Fibroblast of skin of left biceps (primary cell): ENCODE results near the gene GLRX3.
A peak's percentile ranks its signal among the peaks of the same experiment; 100 is the strongest.
"Not testable (repeated sequence)": the region's sequence is repeated elsewhere in the genome, so short reads cannot be mapped to it uniquely, and the experiment has no call there.

Source experiments
- DNase-seq, 2 experiments: peaks; one replicate each; pipeline ENCODE4 v3.0.0-alpha.2; 2013; ENCODE audit warnings: low read depth in 2 of 2

Gene GLRX3

GRCh38 chr10:130189608-130190054, 53.4 kb downstream of the GLRX3 start:
- DNase-seq, result no peak

DNA sequence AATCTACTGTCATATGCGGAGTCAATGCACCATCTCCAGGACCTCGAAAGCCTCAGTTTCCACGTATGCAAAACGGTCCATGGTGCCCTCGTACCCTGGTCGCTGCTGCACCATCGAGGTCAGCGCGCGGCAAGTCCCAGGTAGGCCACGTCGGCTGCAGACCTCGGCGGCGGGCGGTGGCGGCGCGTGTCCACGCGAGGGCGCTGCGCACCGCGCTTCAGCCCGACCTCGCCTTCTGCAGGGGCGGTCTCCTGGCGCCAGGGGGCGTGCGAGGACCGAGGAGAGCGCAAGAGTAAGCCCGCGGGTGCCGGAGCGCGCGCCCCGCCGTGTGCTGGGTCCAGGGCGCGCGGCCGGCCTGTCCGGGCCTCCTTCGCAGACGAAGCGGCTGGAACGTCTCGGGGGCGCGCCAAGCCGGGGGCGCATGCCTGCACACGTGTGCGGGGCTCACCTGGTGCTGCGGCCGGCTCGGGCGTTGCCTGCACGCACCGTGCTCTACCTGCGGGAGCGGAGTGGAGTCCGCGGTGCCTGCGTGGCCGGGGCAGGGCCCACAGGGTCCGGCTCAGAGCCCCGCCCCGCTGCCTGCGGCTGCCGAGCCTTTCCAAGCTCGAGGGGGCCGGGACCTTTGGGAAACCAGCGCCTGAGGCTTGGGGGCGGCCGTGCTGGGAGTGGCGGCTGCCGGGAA, 54.0 kb downstream of the GLRX3 start:
- DNase-seq, result peak; percentile 50 to 57

GRCh38 chr10:130190737-130191115, 54.5 kb downstream of the GLRX3 start:
- DNase-seq, result no peak

GRCh38 chr10:130191380-130191779, 55.2 kb downstream of the GLRX3 start:
- DNase-seq, result no peak

DNA sequence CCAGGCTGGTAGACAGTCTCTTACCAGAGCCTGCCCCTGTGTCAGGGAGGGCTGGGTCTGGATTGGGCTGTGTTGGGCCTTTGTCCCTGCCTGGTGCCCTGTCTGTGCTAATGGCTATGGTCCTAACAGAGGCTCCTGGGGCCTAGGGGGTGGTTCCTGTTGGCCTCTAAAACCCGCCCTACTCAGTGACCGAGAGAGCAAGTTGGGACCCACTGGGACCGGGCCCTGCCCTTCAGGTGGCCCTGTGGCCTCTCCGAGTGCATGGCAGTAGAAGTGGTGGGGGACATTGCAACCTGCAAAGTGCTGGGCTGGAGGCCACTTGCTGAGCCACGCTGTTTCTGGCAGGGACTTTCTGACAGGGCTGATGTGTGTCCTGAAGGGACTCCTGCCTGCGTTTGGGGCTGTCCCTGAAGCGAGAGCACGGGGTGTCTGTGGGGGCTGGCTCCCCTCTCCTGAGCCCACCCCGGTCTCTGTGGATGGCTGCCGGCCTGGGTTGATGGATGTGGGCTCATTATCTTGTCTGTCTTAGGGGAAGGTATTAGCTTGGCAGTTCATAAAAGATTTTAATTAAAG, 56.2 kb downstream of the GLRX3 start:
- DNase-seq, result no peak

- DNase-seq, result no peak
Measured at GRCh38 chr10:130193033-130193432, 56.8 kb downstream of the GLRX3 start.

- no peak for DNase-seq
Measured at GRCh38 chr10:130193493-130194193, 57.5 kb downstream of the GLRX3 start.

GRCh38 chr10:130194194-130194990, 58.2 kb downstream of the GLRX3 start:
- DNase-seq, result no peak

DNA sequence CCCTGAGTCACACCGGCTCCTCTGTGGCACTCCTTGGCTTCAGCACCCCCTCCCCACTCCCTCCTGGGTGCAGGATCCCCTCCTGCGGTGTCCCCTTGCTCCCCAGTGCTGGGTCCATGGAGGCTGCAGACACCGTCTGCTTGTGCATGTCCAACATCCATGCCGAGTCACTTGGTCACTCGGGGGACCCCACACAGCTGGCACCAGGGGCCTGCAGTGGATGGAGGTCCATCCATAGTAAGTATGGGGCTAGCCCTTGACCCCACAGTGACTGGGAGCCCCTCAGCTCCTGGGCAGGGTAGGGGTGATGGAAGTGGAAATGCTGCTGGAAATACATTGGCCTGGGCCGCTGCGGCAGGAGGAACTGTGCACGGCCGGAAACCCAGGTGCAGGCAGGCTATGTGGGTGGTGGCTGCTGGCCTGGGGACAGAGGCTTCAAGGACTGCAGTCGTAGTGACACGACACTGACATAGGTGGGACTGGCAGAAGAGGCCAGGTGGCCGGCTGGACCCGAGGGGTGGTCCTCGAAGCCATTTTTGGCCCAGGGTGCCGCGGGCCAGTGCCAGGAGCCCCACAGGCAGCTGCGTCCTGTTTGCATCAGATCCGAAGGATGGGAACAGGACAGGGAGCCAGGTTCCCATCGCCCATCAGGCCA, 58.9 kb downstream of the GLRX3 start:
- DNase-seq, result no peak

DNA sequence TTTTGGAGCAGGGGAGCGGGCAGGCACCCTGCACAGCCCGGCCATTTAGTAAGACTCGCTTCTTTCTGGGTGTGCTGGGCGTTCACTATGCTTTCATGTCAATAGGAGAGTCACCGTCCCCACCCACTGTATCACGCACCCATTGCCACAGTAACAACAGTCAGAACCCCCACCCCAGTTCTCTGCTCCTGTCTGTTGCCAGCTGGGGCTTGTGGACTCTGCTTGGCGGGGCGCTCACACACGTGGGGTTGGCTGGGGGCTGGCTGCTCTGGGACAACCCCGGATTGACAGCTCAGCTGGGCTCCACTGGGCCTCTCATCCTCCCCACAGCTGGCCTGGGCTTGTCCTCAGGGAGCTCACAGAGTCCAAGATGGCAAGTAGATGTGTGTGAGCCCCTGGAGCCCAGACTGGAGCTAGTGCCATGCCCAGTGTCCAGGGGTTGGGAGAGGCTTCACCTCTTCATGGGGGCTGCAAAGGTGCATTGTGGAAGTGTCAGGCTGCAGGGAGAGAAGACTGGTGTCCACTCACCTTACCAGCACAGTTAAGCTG, 59.6 kb downstream of the GLRX3 start:
- DNase-seq, result no peak

- DNase-seq, result no peak
Measured at GRCh38 chr10:130196511-130197487, 60.6 kb downstream of the GLRX3 start.

DNA sequence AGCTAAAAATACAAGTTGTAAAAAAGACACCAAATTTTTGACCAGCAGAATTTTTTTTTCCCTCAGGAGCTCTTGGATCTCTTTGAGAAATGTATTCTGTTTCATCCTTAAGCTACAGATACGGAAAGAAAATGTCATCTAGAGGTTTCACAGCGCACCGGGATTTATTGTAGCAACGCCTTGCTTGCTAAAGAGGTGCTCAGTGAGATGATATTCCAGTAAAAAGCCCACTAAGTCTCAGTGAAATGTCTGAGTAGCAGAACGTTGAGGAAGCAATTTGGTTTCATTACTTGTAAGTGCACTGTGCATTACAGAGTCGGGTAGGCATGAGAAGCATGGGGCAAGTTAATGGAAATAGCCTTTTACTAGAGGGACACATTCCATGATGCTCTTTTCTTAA, 62.5 kb downstream of the GLRX3 start:
- DNase-seq, result no peak

GRCh38 chr10:130200179-130201042, 64.2 kb downstream of the GLRX3 start:
- DNase-seq, result no peak

DNA sequence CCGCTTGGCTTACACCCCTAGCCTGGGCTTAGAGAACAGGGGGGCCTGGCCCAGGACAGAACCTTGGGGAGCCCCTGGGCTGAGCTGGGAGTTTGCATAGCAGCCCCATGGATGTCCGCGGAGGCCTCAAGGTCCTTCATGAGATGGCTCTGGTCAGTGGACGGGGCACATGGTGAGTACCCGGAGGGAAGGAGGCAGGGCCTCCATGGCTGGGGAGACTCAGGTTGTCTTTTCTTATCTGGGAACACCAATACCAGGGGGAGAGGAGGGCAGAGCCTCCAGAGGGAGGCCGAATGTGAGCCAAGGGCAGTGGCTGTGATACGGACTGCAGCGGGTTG, 64.8 kb downstream of the GLRX3 start:
- no peak for DNase-seq

DNA sequence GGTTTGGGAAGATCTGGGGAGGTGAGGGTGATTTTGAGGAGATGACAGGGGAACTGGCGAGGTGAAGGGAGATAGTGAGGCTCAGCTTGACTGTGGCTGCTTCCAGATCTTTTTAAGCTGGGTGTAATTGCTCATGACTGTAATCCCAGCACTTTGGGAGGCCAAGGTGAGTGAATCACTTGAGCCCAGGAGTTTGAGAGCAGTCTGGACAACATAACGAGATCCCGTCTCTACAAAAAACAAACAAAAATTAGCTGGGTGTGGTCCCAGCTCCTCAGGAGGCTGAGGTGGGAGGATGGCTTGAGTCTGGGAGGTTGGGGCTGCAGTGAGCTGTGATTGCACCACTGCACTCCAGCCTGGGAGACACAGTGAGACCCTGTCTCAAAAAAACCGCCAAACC, 66.0 kb downstream of the GLRX3 start:
- not testable (repeated sequence) for DNase-seq

GRCh38 chr10:130202984-130203621, 66.9 kb downstream of the GLRX3 start:
- no peak for DNase-seq

GRCh38 chr10:130203626-130204025, 67.4 kb downstream of the GLRX3 start:
- no peak for DNase-seq

- no peak for DNase-seq
Measured at GRCh38 chr10:130206216-130206737, 70.1 kb downstream of the GLRX3 start.

GRCh38 chr10:130207205-130207604, 71.0 kb downstream of the GLRX3 start:
- DNase-seq, result no peak
